Measurements from ENCODE around the gene TTLL11.

GRCh38 chr9:121902461-121903135 is 190.5 kb downstream of the TTLL11 start:
- TF ChIP-seq POLR2A (IDR thresholded peaks at IDR 0.05) (no peak), CTCF (IDR thresholded peaks at IDR 0.05) (no peak)

All from prostate gland (tissue), 2 donors.